NCI-H82 treated with DMSO at 0.1 percent for 48 hours (cell line): ENCODE results near the gene RGS11.
"Not testable (repeated sequence)": the region's sequence is repeated elsewhere in the genome, so short reads cannot be mapped to it uniquely, and the experiment has no call there.

Experiments
- DNase-seq: peaks from one replicate; lab custom pipeline; 2025; ENCODE audit not compliant: unreplicated experiment; lab: John Stamatoyannopoulos, UW

The RGS11 gene

DNA sequence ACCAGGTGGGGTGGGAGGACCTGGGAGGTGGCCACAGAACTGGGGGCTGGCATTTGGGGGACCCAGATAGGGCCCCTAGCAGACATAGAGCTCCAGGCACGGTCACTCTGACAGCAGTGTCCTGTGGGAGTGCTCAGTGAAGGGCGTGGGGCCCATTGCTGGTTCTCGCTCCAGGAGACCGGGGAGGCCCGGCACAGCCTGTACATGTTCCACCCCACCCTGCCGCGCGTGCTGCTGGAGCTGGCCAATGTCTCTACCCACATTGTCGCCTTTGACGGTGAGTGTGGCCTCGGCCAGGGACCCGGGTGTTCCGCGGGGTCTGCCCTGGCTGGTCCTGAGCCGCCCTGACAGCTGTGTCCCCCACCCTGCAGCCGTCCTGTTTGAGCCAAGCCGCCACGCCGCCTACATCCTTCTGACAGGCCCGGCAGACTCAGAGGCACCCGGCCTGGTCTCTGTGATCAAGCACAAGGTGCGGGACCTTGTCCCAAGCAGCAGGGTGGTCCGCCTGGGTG is 11.2 kb downstream of the RGS11 start:
- DNase-seq = no peak

DNA sequence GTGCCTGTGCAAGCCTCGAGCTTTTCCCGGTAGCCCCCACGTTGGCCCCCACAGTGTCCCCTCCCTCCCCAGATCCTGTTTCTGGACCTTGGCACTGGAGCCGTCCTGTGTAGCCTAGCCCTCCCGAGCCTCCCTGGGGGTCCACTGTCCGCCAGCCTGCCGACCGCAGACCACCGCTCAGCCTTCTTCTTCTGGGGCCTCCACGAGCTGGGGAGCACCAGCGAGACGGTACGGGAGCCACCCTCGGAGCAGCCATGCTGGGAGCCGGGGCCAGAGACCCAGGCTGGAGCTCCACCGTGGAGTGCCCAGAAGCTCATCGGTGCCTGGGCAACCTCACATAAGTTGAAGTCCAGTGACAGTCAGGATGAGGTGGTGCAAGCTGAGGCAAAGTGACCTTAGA is 11.8 kb downstream of the RGS11 start:
- DNase-seq = no peak

GRCh38 chr16:263182-263774 is 12.5 kb downstream of the RGS11 start:
- no peak for DNase-seq

DNA sequence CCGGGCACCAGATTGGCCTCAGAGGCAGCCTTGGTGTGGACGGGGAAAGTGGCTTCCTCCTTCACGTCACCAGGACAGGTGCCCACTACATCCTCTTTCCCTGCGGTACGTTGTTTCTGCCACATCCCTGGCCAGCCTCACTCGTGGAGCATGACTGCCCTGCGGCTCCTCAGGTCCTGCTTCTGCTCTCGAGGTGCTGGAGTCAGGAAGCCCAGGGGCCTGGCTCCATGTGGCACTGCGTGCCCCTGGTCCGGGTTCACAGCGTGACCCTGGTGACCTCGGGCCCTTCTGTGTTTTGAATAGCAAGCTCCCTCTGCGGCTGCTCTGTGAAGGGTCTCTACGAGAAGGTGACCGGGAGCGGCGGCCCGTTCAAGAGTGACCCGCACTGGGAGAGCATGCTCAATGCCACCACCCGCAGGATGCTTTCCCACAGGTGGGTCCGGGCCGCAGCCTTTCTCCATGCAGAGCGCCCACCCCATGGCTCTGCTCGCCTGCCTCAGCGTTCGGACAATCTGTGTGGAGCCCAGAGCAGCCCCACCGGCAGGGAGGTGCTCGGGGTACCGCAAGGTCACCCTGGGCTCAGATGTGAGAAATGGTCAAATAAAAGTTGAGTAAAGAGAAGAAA is 13.5 kb downstream of the RGS11 start:
- DNase-seq = no peak

- no peak for DNase-seq
Measured at GRCh38 chr16:261031-261691, 14.6 kb downstream of the RGS11 start.

DNA sequence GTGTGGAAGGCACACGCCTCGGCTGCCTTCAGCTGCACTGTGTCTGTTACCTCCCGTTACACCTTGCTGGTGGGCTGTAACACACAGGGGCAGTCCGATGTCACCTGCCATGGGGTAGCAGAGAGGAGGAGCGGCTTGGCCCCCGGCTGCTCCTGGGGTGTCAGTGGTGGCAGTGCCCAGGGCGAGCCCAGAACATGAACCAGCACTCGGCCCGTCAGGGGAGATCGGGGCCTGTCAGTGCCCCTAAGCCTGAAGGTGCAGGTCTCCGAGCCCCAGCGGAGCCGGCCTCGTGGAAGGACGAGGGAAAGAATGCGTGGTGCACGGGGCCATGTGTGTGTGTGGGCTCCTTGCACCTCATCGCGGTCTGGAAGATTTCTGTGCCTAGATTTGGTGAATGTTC is 15.4 kb downstream of the RGS11 start:
- DNase-seq = no peak

DNA sequence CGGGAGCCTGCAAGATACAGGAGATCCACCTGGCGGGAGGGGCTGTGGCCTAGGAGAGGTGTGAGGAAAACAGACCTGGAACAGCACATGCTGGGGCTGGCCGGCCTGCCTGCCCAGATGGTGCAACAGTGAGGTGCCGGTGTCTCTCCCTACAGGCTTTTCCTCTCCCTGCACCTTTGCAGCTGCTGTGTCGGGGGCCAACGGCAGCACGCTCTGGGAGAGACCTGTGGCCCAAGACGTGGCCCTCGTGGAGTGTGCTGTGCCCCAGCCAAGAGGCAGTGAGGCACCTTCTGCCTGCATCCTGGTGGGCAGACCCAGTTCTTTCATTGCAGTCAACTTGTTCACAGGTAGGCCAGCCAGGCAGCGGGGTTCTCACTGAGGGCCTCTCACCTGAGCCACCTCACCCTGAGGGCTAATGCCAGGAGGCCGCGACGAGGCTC is 15.9 kb downstream of the RGS11 start:
- no peak for DNase-seq

DNA sequence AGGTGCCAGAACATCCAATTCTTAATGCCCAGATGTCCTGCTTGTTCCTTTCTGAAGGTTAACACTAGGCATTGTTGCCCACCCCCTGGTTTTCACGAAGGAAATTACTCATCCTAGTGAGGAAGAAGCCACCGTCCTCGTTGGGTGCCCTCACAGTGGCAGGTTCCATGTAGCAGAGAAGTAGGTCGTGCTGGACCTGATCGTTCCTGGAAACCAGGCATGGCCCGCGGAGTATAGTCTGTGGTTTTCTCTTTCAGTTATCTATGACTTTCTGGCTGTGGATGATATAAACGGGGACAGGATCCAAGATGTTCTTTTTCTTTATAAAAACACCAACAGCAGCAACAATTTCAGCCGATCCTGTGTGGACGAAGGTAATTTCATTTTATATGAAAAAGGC is 16.5 kb downstream of the RGS11 start:
- no peak for DNase-seq

- not testable (repeated sequence) for DNase-seq
Measured at GRCh38 chr16:258091-258490, 17.7 kb downstream of the RGS11 start.

DNA sequence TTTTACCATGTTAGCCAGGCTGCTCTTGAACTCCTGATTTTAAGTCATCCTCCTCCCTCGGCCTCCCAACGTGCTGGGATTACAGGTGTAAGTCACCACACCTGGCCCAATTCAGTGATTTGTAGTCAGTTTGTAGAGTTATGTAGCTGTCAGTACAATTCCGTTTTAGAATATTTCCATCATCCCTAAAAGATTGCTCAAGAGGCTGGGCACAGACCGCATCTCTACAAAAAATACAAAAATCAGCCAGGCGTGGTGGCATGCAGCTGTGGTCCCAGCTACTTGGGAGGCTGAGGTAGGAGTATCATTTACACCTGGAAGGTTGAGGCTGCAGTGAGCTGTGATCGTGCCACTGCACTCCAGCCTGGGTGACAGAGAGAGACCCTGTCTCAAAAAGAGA is 20.6 kb downstream of the RGS11 start:
- DNase-seq = no peak

DNA sequence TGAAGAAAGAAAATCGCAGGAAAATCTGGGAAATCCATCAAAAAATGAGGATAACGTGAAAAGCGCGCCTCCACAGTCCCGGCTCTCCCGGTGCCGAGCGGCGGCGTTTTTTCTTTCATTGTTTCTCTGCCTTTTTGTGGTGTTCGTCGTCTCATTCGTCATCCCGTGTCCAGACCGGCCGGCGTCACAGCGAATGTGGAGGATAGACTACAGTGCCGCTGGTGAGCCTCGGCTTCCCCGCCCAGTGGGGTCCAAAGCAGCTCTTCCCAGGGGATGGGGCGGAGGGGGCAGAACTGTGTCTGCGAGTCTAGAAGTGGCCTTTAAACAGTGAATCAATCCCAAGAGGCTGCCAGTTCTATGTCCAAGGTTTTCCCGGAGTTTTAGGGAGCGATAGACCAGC is 21.3 kb downstream of the RGS11 start:
- DNase-seq = no peak

GRCh38 chr16:253833-254232 is 21.9 kb downstream of the RGS11 start:
- no peak for DNase-seq

DNA sequence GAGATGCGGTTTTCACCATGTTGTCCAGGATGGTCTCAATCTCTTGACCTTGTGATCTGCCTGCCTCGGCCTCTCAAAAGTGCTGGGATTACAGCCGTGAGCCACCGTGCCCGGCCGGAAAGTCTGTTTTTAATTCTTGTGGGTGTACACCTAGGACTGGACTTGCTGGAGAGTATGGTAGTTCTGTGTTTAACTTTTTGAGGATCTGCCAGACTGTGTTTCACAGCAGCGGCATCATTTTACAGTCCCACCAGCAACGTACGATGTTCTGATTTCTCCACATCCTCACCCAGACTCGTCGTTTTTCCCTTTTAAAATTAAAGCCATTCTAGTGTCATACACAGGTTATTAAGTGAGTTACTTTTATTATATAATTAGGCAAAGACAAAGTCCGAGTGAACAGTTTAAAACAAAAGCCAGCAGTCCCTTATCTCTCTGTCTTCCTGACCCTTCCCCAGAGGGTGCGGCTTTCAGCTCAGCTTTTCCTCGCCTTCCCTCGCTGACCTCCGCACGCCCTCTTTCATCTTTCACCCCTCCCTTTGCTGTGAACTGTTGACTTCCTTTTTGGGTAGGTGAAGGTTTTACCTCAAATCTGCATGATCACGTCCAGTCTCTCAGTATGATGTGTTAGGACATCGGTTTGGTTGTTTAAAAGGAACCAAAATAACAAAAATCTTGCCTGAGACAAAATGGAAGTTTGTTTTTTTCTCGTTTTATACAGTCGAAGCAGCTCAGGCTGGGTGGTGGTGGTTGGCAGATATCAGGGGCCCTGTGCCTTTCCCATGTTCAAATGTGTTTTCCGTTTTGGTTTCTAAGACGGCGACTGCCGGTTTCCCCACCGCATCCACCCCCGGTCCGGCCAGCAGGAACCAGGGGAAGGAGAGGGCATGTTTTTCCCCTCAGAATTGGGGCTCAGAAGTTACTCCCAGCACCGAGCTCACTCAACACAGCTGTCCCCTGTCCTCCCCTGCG is 23.1 kb downstream of the RGS11 start:
- DNase-seq = no peak

- no peak for DNase-seq
Measured at GRCh38 chr16:249431-249830, 26.3 kb downstream of the RGS11 start.

GRCh38 chr16:247027-247426 is 28.7 kb downstream of the RGS11 start:
- DNase-seq = no peak

DNA sequence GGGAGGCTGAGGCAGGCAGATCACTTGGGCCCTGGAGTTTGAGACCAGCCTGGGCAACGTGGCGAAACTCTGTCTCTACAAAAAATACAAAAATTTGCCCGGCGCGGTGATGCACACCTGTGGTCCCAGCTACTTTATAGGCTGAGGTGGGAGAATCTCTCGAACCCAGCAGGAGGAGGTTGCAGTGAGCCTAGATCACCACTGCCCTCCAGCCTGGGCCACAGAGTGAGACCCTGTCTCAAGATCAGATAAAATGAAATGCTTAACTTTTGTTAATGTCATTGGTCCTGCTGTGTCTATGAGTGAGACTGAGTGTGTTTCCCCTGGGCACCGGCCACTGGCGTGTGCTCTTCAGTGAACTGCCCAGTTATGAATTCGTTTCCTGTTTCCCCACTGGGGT is 30.6 kb downstream of the RGS11 start:
- no peak for DNase-seq

DNA sequence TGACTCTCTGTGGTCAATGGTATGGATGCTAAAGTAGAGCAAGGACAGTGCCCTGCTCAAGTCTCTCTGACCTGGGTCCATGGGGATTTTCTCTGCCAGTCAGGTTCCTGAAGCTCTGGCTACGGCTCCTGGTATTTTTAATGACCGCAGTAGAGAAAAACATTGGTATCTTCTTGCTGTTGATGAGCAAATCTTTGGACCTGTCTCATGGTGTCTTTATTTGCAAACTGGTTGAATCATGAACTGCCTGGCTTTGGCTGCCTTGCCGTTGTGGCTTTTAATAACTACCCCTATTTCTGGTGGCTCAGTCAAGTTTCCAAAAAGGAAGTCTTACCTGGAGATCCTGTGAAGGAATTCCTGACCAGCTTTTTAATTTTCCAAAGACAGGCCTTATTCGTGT is 32.4 kb downstream of the RGS11 start:
- no peak for DNase-seq

- no peak for DNase-seq
Measured at GRCh38 chr16:242281-242680, 33.5 kb downstream of the RGS11 start.

- DNase-seq = no peak
Measured at GRCh38 chr16:240559-240958, 35.2 kb downstream of the RGS11 start.

DNA sequence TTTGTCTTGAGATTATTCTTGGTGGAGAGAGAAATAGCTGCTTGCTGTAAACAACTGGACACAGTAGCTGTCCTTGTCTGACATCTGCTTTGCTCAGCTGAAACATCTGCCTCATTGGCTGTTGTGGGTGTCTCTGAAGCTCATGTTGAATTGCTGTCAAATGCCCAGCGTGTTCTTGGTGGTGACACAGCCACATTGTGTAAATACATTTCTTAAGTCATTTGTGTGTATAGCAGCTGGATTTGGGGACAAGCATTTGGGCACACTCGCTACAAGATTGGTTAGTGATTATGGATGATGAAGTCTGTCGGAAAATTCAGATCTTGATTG is 35.8 kb downstream of the RGS11 start:
- DNase-seq = no peak
